ENCODE data around the gene FAM9A. TPM values are rescaled to one million over a fixed set of nuclear protein-coding genes. Genes with fewer than 3 reads are reported as not detected.
A peak's percentile ranks its signal among the peaks of the same experiment; 100 is the strongest.

The FAM9A gene
- not detected in 2 replicates for total RNA-seq

- Histone ChIP-seq H3K27me3 (ENCODE audit: control insufficient read depth, insufficient read depth, low read length) (no peaks in the 10 kb centered on the region), H3K4me3 (ENCODE audit: low read depth, low read length) (no peak within 1 kb of the TSS), H3K36me3 (ENCODE audit: control insufficient read depth, insufficient read depth, low read length) (no peaks in the 10 kb centered on the region)
- TF ChIP-seq CTCF (IDR thresholded peaks at IDR 0.05; ENCODE audit: insufficient read depth, low read length, severe bottlenecking): no peak
- DNase-seq (ENCODE audit: low read depth) (no peak), FAIRE-seq (no peak)
These were observed at the start of gene FAM9A for GRCh38 chrX:8801041-8801599. TSS of gene FAM9A (minus strand) at chrX:8801383. CDS start at chrX:8800171, 1,212 bp downstream.

- FAIRE-seq (no peak), DNase-seq (ENCODE audit: low read depth) (no peak)
- Histone ChIP-seq H3K4me3 (ENCODE audit: low read depth, low read length) (no peak overlapping the region), H3K27me3 (ENCODE audit: control insufficient read depth, insufficient read depth, low read length) (no peaks in the 10 kb centered on the region), H3K36me3 (ENCODE audit: control insufficient read depth, insufficient read depth, low read length) (no peaks in the 10 kb centered on the region)
- TF ChIP-seq CTCF (IDR thresholded peaks at IDR 0.05; ENCODE audit: insufficient read depth, low read length, severe bottlenecking): no peak
These were observed 49.3 kb upstream of the FAM9A start for GRCh38 chrX:8850478-8850877.

GRCh38 chrX:8849945-8850344 is 48.8 kb upstream of the FAM9A start:
- no peak for FAIRE-seq
- peak; percentile 1 for TF ChIP-seq CTCF (IDR thresholded peaks at IDR 0.05; ENCODE audit: insufficient read depth, low read length, severe bottlenecking)
- no peak for DNase-seq (ENCODE audit: low read depth)

GRCh38 chrX:8849458-8849857 is 48.3 kb upstream of the FAM9A start:
- H3K4me3 ChIP-seq (ENCODE audit: low read depth, low read length): no peak overlapping the region
- no peak for FAIRE-seq
- no peak for TF ChIP-seq CTCF (IDR thresholded peaks at IDR 0.05; ENCODE audit: insufficient read depth, low read length, severe bottlenecking)
- H3K36me3 ChIP-seq (ENCODE audit: control insufficient read depth, insufficient read depth, low read length): no peaks in the 10 kb centered on the region
- H3K27me3 ChIP-seq (ENCODE audit: control insufficient read depth, insufficient read depth, low read length): no peaks in the 10 kb centered on the region
- DNase-seq (ENCODE audit: low read depth): no peak

More at GRCh38 chrX:8849945-8850344, 48.8 kb upstream of the FAM9A start:
- no peak overlapping the region for H3K4me3 ChIP-seq (ENCODE audit: low read depth, low read length)
- no peaks in the 10 kb centered on the region for H3K27me3 ChIP-seq (ENCODE audit: control insufficient read depth, insufficient read depth, low read length)
- no peaks in the 10 kb centered on the region for H3K36me3 ChIP-seq (ENCODE audit: control insufficient read depth, insufficient read depth, low read length)

GRCh38 chrX:8848911-8849310 is 47.7 kb upstream of the FAM9A start:
- TF ChIP-seq CTCF (IDR thresholded peaks at IDR 0.05; ENCODE audit: insufficient read depth, low read length, severe bottlenecking): no peak
- no peaks in the 10 kb centered on the region for H3K36me3 ChIP-seq (ENCODE audit: control insufficient read depth, insufficient read depth, low read length)
- FAIRE-seq (no peak), DNase-seq (ENCODE audit: low read depth) (peak; percentile 46)
- H3K27me3 ChIP-seq (ENCODE audit: control insufficient read depth, insufficient read depth, low read length): no peaks in the 10 kb centered on the region
- H3K4me3 ChIP-seq (ENCODE audit: low read depth, low read length): no peak overlapping the region

GRCh38 chrX:8848441-8848840 is 47.3 kb upstream of the FAM9A start:
- no peaks in the 10 kb centered on the region for H3K36me3 ChIP-seq (ENCODE audit: control insufficient read depth, insufficient read depth, low read length)
- no peak for TF ChIP-seq CTCF (IDR thresholded peaks at IDR 0.05; ENCODE audit: insufficient read depth, low read length, severe bottlenecking)
- peak; percentile 29 for DNase-seq (ENCODE audit: low read depth)
- H3K4me3 ChIP-seq (ENCODE audit: low read depth, low read length): no peak overlapping the region
- FAIRE-seq: no peak
- no peaks in the 10 kb centered on the region for H3K27me3 ChIP-seq (ENCODE audit: control insufficient read depth, insufficient read depth, low read length)

All from bronchial epithelial cell (primary cell).